Left forelimb (tissue), 1 donor: ENCODE results near the gene C16orf95.

Experiments
- DNase-seq: peaks from one replicate; pipeline ENCODE4 v3.0.0-alpha.2; 2018; ENCODE audit warnings: low spot score

Gene C16orf95

GRCh38 chr16:87316450-87316922 lies 706 bp downstream of the C16orf95 start:
- DNase-seq, result no peak

- no peak for DNase-seq
These were observed 2.2 kb downstream of the C16orf95 start for GRCh38 chr16:87314990-87315420.

GRCh38 chr16:87312008-87312407 lies 5.2 kb downstream of the C16orf95 start:
- no peak for DNase-seq

- DNase-seq, result no peak
These were observed 5.8 kb downstream of the C16orf95 start for GRCh38 chr16:87311387-87311786.

GRCh38 chr16:87310610-87311009 lies 6.6 kb downstream of the C16orf95 start:
- no peak for DNase-seq

GRCh38 chr16:87309620-87310525 lies 7.3 kb downstream of the C16orf95 start:
- peak; percentile 34 for DNase-seq

GRCh38 chr16:87308826-87309225 lies 8.4 kb downstream of the C16orf95 start:
- DNase-seq, result no peak

GRCh38 chr16:87306516-87306915 lies 10.7 kb downstream of the C16orf95 start:
- DNase-seq, result peak; percentile 18

- DNase-seq, result peak; percentile 34
These were observed 11.4 kb downstream of the C16orf95 start for GRCh38 chr16:87305505-87306391.

GRCh38 chr16:87304951-87305350 lies 12.2 kb downstream of the C16orf95 start:
- no peak for DNase-seq

GRCh38 chr16:87303962-87304521 lies 13.2 kb downstream of the C16orf95 start:
- no peak for DNase-seq

GRCh38 chr16:87303431-87303930 lies 13.7 kb downstream of the C16orf95 start:
- no peak for DNase-seq

- DNase-seq, result no peak
These were observed 18.2 kb downstream of the C16orf95 start for GRCh38 chr16:87298857-87299465.

- no peak for DNase-seq
These were observed 19.1 kb downstream of the C16orf95 start for GRCh38 chr16:87297918-87298631.

- DNase-seq, result no peak
These were observed 19.8 kb downstream of the C16orf95 start for GRCh38 chr16:87297407-87297806.

GRCh38 chr16:87295661-87296531 lies 21.3 kb downstream of the C16orf95 start:
- no peak for DNase-seq

- DNase-seq, result no peak
These were observed 21.9 kb downstream of the C16orf95 start for GRCh38 chr16:87295259-87295658.

GRCh38 chr16:87293990-87294389 lies 23.2 kb downstream of the C16orf95 start:
- DNase-seq, result no peak

- no peak for DNase-seq
These were observed 25.2 kb downstream of the C16orf95 start for GRCh38 chr16:87291944-87292343.
